ENCODE data around the gene OBSL1.

Gene OBSL1

DNA sequence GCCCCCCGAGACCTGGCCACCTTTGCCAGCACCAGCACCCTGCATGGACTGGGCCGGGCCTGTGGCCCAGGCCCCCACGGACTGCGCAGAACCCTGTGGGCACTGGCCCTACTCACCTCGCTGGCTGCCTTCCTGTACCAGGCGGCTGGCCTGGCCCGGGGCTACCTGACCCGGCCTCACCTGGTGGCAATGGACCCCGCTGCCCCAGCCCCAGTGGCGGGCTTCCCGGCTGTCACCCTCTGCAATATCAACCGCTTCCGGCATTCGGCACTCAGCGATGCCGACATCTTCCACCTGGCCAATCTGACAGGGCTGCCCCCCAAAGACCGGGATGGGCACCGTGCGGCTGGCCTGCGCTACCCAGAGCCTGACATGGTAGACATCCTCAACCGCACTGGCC lies 56.5 kb downstream of the OBSL1 start:
- DNase-seq (ENCODE audit: low read depth in 1 of 2, low spot score in 1 of 2), result no peak

- no peak for DNase-seq (ENCODE audit: low read depth in 1 of 2, low spot score in 1 of 2)
These were observed 57.1 kb downstream of the OBSL1 start, which contains the start of gene ASIC4 for GRCh38 chr2:219514196-219514761. ASIC4 (plus strand) TSS chr2:219514482; CDS start chr2:219514725, 243 bp downstream.

- no peak for DNase-seq (ENCODE audit: low read depth in 1 of 2, low spot score in 1 of 2)
These were observed 57.6 kb downstream of the OBSL1 start for GRCh38 chr2:219513787-219514186.

- DNase-seq (ENCODE audit: low read depth in 1 of 2, low spot score in 1 of 2), result no peak
These were observed 58.7 kb downstream of the OBSL1 start for GRCh38 chr2:219512524-219513216.

DNA sequence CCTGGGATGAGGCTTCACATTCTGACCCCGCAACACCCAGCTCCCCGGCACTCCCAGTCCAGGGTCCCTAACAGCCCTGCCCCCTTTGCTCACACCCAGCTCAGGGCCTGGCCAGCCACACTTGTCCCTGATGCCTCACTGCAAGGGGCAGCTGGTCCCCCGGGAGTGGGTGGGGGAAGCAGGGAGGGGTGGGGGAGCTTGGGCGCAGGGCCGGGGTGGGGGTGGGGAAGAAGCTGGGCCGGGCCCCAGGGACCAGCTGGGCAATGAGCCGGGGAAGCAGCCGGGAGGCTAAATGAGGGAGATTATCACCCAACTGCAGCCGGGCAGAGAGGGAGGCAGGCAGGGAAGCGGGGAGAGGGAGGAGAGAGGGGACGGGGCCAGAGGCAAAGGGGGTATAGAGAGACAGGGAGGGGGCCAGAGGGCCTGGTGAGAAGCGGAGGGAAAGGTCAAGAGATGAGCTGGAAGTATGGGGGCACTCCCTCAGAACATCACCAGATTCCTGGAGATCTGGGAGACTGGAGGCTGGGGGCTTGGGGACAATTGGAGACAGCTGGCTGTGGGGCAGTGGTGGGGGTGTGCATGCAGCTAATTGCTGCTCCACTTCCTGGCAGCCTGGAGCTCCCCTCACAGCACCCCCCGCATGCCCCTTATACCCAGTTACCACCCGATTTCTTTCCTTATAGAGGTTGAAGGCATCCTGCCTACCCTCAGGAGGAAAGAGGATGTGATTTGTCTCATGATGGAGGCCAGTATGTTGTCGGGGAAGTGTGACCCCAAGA lies 59.6 kb downstream of the OBSL1 start:
- no peak for DNase-seq (ENCODE audit: low read depth in 1 of 2, low spot score in 1 of 2)

DNA sequence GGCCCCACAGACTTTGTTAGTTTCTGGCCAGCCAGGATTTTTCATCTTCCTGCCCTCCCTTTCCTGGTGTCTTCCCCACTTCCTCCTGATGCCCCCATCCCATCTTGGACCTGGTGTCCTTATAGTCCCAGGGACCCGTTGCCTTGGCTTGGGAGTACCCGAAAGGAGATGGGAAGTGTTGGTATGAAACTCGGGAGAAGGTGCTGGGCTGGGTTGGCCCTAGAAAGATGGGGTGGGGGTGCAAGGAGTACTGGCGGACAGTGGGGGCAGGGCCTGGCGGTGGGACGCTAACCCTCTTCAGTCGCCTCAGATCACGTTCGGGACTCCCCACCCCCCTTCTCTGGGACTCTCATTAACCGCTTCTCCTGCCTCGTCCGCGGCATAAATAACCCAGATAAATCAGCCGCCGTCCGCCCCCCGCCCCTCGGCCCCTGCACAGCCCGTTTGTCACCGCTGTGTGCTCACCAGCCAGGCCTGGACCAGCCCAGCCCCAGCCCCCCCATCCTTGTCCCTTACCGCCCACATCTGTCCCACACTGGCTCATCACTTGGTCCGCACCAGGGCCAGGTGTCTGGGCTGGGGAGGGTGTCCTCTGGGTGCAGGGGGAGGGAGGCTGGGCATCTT lies 60.7 kb downstream of the OBSL1 start:
- DNase-seq (ENCODE audit: low read depth in 1 of 2, low spot score in 1 of 2), result no peak

- DNase-seq (ENCODE audit: low read depth in 1 of 2, low spot score in 1 of 2), result no peak
These were observed 61.4 kb downstream of the OBSL1 start for GRCh38 chr2:219509780-219510511.

- DNase-seq (ENCODE audit: low read depth in 1 of 2, low spot score in 1 of 2), result no peak
These were observed 62.2 kb downstream of the OBSL1 start for GRCh38 chr2:219508971-219509779.

DNA sequence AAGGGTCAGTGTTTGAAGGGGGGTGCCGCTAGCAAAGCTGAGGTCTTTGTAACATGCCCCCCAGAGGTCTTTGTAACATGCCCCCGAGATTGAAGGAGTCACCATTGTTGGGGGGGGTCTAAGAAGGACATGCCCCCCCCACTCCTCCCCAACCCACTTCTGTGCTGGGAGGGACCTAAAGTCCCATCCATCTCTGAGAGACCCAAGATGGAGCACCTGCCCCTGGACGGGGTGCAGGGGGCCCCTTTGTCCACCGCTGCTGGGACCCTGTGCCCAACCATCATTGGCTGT lies 63.0 kb downstream of the OBSL1 start:
- no peak for DNase-seq (ENCODE audit: low read depth in 1 of 2, low spot score in 1 of 2)

DNA sequence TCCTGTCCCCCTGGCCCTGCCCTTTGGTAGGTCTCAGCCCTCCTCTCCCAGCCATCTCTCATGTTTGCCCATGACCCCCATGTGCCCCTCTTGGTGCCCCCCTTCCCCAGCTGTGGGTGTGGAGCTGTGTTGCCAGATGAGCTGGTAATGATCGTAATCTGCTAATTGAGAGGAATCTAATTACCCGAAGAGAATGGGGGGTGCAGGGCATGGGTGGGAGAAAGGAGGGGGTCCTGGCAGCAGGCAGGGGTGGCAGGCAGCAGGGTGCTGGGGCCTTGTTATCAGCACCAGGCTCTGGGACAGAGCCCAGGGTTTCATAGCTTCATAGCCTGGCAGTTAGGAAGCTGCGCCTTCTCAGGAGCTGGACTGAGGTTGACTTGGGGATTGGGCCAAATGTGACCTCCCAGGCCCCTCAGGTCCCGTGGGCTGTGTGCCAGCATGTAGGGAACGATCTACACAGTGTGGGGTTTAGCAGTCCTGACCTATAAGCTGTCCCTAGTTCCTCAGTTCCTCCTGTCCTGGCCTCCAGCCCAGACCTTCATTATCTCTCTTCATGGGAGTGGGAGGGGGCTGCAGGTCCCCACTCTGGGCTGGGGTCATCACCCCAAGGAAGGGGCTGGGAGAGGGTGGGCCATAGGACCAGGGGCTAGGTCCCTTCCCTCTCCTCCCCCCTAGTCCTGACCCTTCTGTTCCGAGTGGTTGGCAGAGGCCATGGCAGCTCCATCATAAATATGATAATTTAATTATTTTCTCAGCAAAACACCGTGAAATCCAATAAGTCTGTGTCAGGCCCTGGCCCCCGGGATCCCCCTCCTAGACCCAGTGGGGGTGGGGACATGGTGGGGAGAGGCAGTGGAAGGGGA lies 63.5 kb downstream of the OBSL1 start:
- DNase-seq (ENCODE audit: low read depth in 1 of 2, low spot score in 1 of 2), result no peak

GRCh38 chr2:219506802-219507526 lies 64.4 kb downstream of the OBSL1 start:
- no peak for DNase-seq (ENCODE audit: low read depth in 1 of 2, low spot score in 1 of 2)

DNA sequence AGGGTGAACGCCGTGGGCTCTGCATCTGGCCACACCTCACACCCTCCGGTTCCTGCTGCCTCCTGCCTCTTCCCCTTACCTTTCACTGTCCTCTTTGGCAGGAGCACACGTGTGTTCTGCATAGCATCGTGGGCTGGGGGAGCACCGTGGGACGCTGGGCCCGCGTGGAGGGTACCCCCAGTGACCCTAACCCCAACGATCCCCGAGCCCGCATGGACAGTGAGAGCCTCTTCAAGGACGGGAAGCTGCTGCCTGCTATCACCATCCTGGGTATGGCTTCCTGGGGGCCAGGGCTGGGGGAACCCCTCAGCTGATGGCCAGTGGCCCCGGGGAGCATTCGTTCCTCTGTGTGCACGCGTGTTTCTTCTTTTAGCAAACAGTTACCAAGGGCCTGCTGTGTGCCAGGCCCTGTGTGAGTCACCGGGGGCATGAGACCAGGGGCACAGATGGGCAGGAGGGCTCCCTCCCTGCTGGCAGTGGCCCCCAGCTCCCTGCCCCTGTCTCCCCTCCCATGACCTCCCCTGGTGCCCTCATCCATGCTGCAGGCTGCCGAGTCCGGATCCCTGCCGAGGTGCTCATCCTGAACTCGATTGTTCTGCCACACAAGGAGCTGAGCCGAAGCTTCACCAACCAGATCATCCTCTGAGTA lies 65.1 kb downstream of the OBSL1 start:
- no peak for DNase-seq (ENCODE audit: low read depth in 1 of 2, low spot score in 1 of 2)

DNA sequence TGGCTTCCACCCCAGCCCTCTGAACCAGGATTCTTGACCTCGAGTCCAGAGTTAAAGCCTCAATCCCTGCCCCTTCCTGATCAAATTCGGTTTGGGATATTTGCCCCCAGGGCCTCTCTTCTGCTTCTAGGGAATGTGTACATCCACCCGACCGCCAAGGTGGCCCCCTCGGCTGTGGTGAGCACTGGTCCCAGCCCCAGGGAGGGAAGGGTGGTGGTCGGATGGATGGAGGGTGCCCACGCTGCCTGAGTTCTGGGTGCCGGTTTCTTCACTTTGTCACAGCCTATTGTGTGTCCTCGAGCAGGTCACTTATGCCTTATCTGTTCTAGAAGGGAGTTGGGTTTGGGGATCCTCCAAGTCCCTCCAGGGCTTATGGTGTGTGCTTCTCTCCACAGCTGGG lies 65.8 kb downstream of the OBSL1 start:
- no peak for DNase-seq (ENCODE audit: low read depth in 1 of 2, low spot score in 1 of 2)

DNA sequence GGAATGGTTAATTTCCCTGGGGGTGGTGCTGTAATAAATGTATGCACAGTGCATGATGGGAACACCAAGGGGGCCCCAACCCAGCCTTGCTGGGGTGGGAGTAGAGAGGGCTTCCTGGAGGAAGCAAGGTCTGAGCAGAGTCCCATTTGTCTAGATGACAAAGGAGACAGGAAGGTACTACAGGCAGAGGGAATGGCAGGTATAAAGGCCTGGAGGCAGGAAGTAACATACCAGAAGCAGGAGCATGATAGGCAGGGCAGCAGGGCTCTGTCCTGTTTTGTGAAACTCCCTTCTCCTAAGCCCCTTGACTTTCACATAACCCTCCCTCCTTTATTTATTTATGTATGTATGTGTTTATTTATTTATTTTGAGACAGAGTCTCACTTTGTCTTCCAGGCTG lies 68.7 kb downstream of the OBSL1 start:
- no peak for DNase-seq (ENCODE audit: low read depth in 1 of 2, low spot score in 1 of 2)

DNA sequence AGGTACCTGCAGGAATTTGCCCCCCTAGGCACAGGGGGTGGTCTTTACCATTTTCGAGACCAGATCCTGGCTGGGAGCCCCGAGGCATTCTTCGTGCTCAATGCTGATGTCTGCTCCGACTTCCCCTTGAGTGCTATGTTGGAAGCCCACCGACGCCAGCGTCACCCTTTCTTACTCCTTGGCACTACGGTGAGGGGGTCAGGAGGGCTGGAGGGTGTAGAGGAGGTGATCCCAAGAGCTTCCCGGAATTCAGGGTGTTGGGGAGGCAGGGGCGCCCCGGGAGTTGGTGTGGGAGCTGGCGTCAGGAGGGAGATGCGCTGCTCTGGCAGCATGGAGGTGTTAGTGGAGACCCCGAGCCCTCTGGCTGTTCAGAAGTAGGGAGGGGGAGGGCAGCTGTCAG lies 69.5 kb downstream of the OBSL1 start:
- no peak for DNase-seq (ENCODE audit: low read depth in 1 of 2, low spot score in 1 of 2)

All from activated T-helper 1 cell treated with anti-CD3 and anti-CD28 coated beads, Interleukin-2, amount 50 U/mL, for 16 hours (primary cell).